CD4-positive, alpha-beta T cell (primary cell): ENCODE data around the gene UBE4B. TPM values are rescaled to one million over a fixed set of nuclear protein-coding genes. Genes with fewer than 3 reads are reported as not detected.

Source experiments
- ATAC-seq: fragments of 200-7000 bp; cut with Tn5 transposase; one replicate; pipeline ENCODE4 v1.10.0; 2022; ENCODE audit warnings: mild to moderate bottlenecking; ENCODE audit not compliant: poor library complexity
- CTCF ChIA-PET: fragments of 350-600 bp; sonication (Branson Sonifier 250); formaldehyde crosslinking; loops from one replicate; lab custom pipeline; 2021; ENCODE audit warnings: antibody characterized with exemption, inconsistent platforms; lab: Charles Lee
- POLR2A ChIA-PET: fragments of 350-600 bp; sonication (Branson Sonifier 250); formaldehyde crosslinking; loops from one replicate; lab custom pipeline; 2021; ENCODE audit warnings: antibody characterized with exemption, inconsistent platforms; lab: Charles Lee
- DNase-seq, 14 experiments: peaks; one replicate each; pipeline ENCODE4 v3.0.0-alpha.2; 2013 to 2020; ENCODE audit warnings: mixed read lengths in 2 of 14
- H3K27ac ChIP-seq, 2 donors: one replicate each; pipeline versions ENCODE4 v1.5.1 to v1.7.0; 2013; ENCODE audit warnings: low read length in 2 of 2, low read depth in 1 of 2, mild to moderate bottlenecking in 1 of 2
- H3K27me3 ChIP-seq, 2 experiments: 1 replicate in 1 of 2; 2 replicates in 1 of 2; pipeline versions ENCODE4 v1.6.1 to v1.7.0; 2013; ENCODE audit warnings: low read length in 2 of 2, control low read depth in 1 of 2, mild to moderate bottlenecking in 1 of 2, moderate library complexity in 1 of 2; ENCODE audit not compliant: insufficient read depth in 2 of 2, control insufficient read depth in 1 of 2
- H3K36me3 ChIP-seq: one replicate; pipeline ENCODE4 v1.6.1; 2013; ENCODE audit warnings: low read length, control low read depth; ENCODE audit not compliant: insufficient read depth
- H3K4me1 ChIP-seq: one replicate; pipeline ENCODE4 v1.6.1; 2013; ENCODE audit warnings: low read length, control low read depth; ENCODE audit not compliant: insufficient read depth
- H3K4me3 ChIP-seq: one replicate; pipeline ENCODE4 v1.5.1; 2013; ENCODE audit warnings: mild to moderate bottlenecking, low read length, moderate library complexity
- H3K9me3 ChIP-seq, 2 experiments: 1 replicate in 1 of 2; 2 replicates in 1 of 2; pipeline versions ENCODE4 v1.6.1 to v1.7.0; 2013; ENCODE audit warnings: low read length in 2 of 2, mild to moderate bottlenecking in 2 of 2, control low read depth in 1 of 2, moderate library complexity in 1 of 2; ENCODE audit not compliant: control insufficient read depth in 1 of 2, insufficient read depth in 1 of 2
- H3K27ac Mint-ChIP-seq: one replicate; pipeline ENCODE4 v1.8.0; 2020; ENCODE audit warnings: mixed read lengths
- H3K27me3 Mint-ChIP-seq: one replicate; pipeline ENCODE4 v1.8.0; 2021; ENCODE audit warnings: mixed read lengths
- H3K36me3 Mint-ChIP-seq: one replicate; pipeline ENCODE4 v1.8.0; 2021; ENCODE audit warnings: low read depth, mixed read lengths
- H3K4me1 Mint-ChIP-seq: one replicate; pipeline ENCODE4 v1.8.0; 2021; ENCODE audit warnings: low read depth, mixed read lengths
- H3K4me3 Mint-ChIP-seq: one replicate; pipeline ENCODE4 v1.8.0; 2020; ENCODE audit warnings: mild to moderate bottlenecking, mixed read lengths
- H3K9me3 Mint-ChIP-seq: one replicate; pipeline ENCODE4 v1.8.0; 2020; ENCODE audit warnings: mixed read lengths
- intact Hi-C, 2 experiments: fragments of 100-400 bp; cut with DNase I in 1 of 2; cut with micrococcal nuclease in 1 of 2; formaldehyde crosslinking; loops; one replicate each; pipeline versions ENCODE4 v1.15.1 to v1.9.0; 2023 to 2025; cut with DNase I, micrococcal nuclease
- total RNA-seq, 174 experiments: library from RNA in 2 of 174; stranded (reverse) in 2 of 174; gene quantifications; one replicate each; pipeline ENCODE4 v1.2.3 and lab custom pipeline; 2021 to 2026
- TF ChIP-seq, protein P1 (sequence below): fragments of 200-600 bp; IDR thresholded peaks from one replicate; pipeline ENCODE4 v1.8.0; 2022; ENCODE audit warnings: antibody characterized with exemption, mild to moderate bottlenecking

UBE4B gene
- total RNA-seq, 2 experiments from 2014 or later: 27.9 to 28.7 TPM

DNA sequence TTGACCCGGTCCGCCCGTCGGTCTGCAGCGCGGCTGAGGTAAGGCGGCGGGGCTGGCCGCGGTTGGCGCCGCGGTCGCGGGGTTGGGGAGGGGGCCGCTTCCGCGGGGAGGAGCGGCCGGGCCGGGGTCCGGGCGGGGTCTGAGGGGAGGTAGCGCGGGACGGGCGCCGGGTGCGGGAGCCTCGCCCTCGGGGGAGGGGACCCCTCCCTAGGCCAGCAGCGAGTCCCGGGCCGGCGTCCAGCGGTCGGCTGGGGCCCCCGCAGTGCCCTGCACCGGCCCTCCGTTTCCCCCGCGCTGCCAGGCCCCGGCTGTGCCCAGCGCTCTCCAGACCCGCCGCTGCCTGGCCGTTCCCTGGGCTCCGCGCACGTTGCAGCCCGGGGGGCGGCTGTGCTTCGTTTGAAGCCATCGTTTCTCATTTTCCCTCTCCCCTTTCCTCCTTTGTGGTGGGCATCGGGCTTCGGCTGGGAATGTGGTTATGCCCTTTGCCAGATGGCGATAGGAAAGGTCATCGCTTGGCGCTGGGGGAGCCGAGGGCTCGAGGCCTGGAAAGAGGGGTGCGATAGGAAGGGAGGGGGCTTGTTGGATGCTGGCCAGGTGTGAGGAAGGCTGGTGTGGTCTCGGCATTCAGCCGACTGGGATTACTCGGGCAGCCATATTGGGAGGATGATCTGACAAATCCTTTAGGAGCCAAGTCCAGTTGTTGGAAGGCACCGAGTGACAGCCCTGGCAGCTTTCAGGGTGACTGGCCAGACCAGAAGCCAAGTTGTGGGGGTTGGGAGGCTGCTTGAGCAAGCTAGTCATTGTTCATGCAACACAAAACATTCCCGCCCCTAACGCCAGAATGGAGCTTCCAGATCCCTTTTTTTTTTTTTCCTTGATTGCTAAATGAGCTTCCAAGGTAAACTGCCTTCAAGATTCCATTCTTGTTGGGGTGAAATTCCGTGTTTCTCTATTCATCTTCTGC is 178.4 kb downstream of the UBE4B start:
- peak overlapping the region; percentile 72 for H3K4me3 Mint-ChIP-seq
- ATAC-seq: no peak
- peaks cover 8% of the 10 kb centered on the region for H3K36me3 Mint-ChIP-seq
- peaks cover 4% of the 10 kb centered on the region for H3K27me3 Mint-ChIP-seq
- H3K9me3 Mint-ChIP-seq: no peaks in the 10 kb centered on the region
- Histone ChIP-seq H3K27ac (no peak overlapping the region), H3K36me3 (no peaks in the 10 kb centered on the region), H3K4me1 (peaks cover 17% of the 10 kb centered on the region), H3K27me3 (no peaks in the 10 kb centered on the region), H3K9me3 (no peaks in the 10 kb centered on the region), H3K4me3 (peak overlapping the region; percentile 59)
- peak in 4 of 14 experiments; percentile 5 to 50 (median 31) for DNase-seq
- peak overlapping the region; percentile 48 for H3K27ac Mint-ChIP-seq
- ChIA-PET POLR2A (interaction anchor here (1.1 to 2.1 kb wide), 4 partner anchors 8 to 219 kb away, joined by 3 to 14 read pairs (median 4); partner anchors contain the start of genes CENPS and PGD), CTCF (interaction anchor here (0.5 to 2.4 kb wide), 20 partner anchors 8 to 783 kb away, joined by 3 to 18 read pairs (median 3); partner anchors contain the start of genes CENPS, PGD and PIK3CD)
- TF ChIP-seq, protein P1, sequence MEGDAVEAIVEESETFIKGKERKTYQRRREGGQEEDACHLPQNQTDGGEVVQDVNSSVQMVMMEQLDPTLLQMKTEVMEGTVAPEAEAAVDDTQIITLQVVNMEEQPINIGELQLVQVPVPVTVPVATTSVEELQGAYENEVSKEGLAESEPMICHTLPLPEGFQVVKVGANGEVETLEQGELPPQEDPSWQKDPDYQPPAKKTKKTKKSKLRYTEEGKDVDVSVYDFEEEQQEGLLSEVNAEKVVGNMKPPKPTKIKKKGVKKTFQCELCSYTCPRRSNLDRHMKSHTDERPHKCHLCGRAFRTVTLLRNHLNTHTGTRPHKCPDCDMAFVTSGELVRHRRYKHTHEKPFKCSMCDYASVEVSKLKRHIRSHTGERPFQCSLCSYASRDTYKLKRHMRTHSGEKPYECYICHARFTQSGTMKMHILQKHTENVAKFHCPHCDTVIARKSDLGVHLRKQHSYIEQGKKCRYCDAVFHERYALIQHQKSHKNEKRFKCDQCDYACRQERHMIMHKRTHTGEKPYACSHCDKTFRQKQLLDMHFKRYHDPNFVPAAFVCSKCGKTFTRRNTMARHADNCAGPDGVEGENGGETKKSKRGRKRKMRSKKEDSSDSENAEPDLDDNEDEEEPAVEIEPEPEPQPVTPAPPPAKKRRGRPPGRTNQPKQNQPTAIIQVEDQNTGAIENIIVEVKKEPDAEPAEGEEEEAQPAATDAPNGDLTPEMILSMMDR: no peak
- peaks cover 44% of the 10 kb centered on the region for H3K4me1 Mint-ChIP-seq
- intact Hi-C loops: loop anchor here (1.0 to 5.0 kb wide), 5 partner anchors 126 to 286 kb away; partner anchors contain the start of gene UBE4B (in 1 of the 2)

DNA sequence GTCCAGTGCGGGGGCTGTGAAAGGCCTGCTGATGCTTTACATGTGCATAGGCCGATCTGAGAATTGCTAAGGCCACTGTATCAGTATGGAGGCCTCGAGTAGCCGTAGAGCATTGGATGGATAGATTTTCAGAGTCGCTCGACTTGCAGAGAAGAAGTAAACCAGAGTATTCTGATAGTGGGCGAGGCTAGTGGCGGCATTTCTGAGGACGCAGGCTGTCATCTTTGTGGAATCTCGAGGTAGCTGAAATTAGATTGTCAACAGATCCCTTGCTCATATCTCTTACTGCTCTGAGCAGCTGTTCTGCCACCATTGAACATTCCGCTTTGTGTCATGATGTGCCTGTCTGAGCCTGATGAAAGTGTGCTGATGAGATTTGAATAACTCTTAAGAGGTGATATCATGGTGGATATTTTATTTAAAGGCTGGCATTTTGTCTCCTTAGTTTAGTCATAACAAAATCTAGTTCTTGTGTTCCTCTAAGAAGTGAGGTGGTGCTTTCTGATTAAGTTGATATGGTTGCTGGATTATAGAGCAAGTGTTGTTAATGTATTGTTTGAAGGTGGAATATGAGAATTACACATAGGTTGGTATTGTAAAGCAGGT is 179.2 kb downstream of the UBE4B start:
- Mint-ChIP-seq H3K4me1 (peaks cover 51% of the 10 kb centered on the region), H3K9me3 (no peaks in the 10 kb centered on the region), H3K36me3 (peaks cover 8% of the 10 kb centered on the region), H3K4me3 (peak overlapping the region; percentile 72), H3K27me3 (peaks cover 4% of the 10 kb centered on the region), H3K27ac (peak overlapping the region; percentile 48)
- Histone ChIP-seq H3K4me3 (peak overlapping the region; percentile 59), H3K27ac (no peak overlapping the region), H3K9me3 (no peaks in the 10 kb centered on the region), H3K27me3 (no peaks in the 10 kb centered on the region), H3K36me3 (no peaks in the 10 kb centered on the region), H3K4me1 (peaks cover 21% of the 10 kb centered on the region)
- intact Hi-C loops: loop anchor here in 1 of 2 experiments (5.0 kb wide), 3 partner anchors 125 to 285 kb away; partner anchors contain the start of gene UBE4B
- TF ChIP-seq, protein P1: no peak
- ChIA-PET CTCF (interaction anchor here (0.6 kb wide), 1 partner anchor 74 kb away, joined by 3 read pairs; no protein-coding TSS in a partner anchor), POLR2A (interaction anchor here (1.5 kb wide), 1 partner anchor 9 kb away, joined by 3 read pairs; no protein-coding TSS in a partner anchor)
- ATAC-seq: no peak
- peak in 2 of 14 experiments; percentile 13 to 20 for DNase-seq

DNA sequence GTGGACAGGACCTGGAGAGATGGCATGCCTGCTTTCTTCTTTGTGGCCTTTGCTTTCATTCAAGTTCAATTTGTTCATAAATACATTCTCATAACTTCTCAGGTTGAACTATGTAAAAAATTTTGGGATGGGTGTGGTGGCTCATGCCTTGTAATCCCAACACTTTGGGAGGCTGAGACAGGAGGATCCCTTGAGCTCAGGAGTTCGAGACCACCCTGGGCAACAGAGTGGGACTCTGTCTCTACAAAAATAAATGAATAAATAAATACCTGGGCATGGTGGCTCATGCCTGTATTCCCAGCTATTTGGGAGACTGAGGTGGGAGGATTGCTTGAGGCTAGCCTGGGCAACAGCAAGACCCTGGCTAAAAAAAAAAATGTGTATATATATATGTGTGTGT is 179.7 kb downstream of the UBE4B start:
- intact Hi-C loops: loop anchor here in 1 of 2 experiments (5.0 kb wide), 3 partner anchors 125 to 285 kb away; partner anchors contain the start of gene UBE4B
- peaks cover 4% of the 10 kb centered on the region for H3K27me3 Mint-ChIP-seq
- no peak for DNase-seq
- H3K27me3 ChIP-seq: no peaks in the 10 kb centered on the region
- peaks cover 52% of the 10 kb centered on the region for H3K4me1 Mint-ChIP-seq
- H3K4me3 ChIP-seq: no peak overlapping the region
- ATAC-seq: no peak
- peak overlapping the region; percentile 48 for H3K27ac Mint-ChIP-seq
- H3K36me3 Mint-ChIP-seq: peaks cover 8% of the 10 kb centered on the region
- peaks cover 21% of the 10 kb centered on the region for H3K4me1 ChIP-seq
- ChIA-PET CTCF (interaction anchor here (0.6 kb wide), 1 partner anchor 74 kb away, joined by 3 read pairs; no protein-coding TSS in a partner anchor), POLR2A (no interaction called here)
- H3K9me3 ChIP-seq: no peaks in the 10 kb centered on the region
- no peaks in the 10 kb centered on the region for H3K36me3 ChIP-seq
- no peak overlapping the region for H3K27ac ChIP-seq
- no peaks in the 10 kb centered on the region for H3K9me3 Mint-ChIP-seq
- H3K4me3 Mint-ChIP-seq: peak overlapping the region; percentile 72
- TF ChIP-seq, protein P1: no peak
